HG03025 (cell line): ENCODE results near the gene DAPP1.
"Not testable (repeated sequence)": the region's sequence is repeated elsewhere in the genome, so short reads cannot be mapped to it uniquely, and the experiment has no call there.

Experiments used
- ATAC-seq: cut with Tn5 transposase; IDR thresholded peaks from one replicate; pipeline ENCODE4 v1.9.1; 2021; ENCODE audit warnings: mild to moderate bottlenecking, moderate library complexity; ENCODE audit not compliant: unreplicated experiment, low FRiP score

DAPP1 gene

DNA sequence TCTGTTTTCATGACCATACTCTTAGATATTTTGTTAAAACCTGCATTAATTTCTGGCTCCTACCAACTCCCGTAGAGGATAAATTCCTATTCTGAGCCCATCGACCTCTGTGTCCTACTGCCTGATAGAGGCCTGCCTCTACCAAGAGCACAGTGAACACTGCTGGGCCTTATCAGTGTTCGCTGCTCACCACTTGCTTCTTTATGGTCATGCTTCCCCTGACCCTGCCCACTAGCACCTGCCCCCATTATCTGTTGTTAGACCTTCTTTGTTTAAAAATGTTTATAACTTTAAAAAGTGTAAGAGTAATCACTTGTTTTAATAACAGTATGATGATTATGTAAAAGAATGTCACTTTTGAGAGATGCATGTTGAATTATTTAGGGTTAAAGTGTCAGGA is 6.1 kb downstream of the DAPP1 start:
- ATAC-seq = no peak

DNA sequence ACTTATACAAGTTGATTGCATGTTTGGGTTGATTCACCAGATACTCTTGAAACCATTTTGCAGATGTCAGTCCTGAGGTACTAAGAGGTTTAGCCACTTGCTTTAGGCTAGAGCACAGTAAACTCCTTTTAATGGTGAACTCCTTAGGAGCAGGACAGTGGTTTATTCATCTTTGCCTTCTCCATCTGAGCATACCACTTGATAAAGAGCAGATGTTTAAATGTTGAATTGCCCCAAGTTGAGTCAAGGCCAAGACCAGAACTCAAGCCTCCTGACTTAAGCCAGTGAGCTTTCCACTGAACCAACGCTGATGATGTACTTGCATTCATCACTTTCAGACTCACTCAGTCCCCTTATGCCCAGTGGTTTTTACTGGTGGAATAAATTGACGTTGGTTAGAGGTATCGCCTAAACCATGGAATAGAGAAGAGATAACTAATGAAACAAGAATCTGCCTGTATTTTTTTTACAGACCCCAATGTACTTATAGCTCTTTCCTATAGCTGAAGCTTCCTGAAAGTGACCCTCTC is 7.5 kb downstream of the DAPP1 start:
- ATAC-seq = no peak

DNA sequence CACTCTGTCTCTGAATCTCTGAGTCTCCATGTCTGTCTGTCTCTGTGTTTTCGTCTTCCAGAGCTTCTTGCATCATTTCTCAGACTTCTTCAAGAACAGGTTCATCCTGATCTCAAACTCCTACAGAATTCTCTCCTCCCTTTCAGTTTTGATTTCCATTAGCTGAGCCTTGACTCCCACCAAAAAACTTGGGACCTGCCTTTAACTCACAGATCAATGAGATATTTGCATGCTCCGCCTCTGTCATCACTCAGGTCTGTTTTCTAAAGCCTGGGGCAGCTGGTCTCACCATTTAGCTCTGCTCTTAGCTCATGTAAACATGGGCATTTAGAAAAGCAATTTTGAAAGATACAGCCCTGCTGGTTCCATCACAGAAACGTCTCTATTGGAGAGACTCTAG is 8.6 kb downstream of the DAPP1 start:
- ATAC-seq = no peak

DNA sequence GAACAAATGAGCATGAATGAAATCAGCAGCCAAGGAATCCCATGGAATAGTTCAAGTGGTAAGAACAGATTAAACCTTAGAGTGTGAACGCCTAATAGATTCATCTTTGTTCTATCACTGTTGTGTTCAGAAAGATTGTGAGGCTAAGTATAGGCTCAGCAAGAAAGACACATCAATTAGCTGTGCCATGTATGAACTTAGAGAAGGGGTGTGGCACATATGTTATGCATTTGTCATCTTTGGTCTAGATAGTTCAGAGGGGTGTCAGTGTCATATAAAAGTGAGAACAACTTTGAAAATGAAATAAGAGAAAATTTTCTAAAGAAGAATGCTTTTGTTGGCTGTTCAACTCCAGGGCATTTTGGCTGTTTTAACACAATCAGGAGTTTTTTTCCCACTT is 9.4 kb downstream of the DAPP1 start:
- ATAC-seq = no peak

DNA sequence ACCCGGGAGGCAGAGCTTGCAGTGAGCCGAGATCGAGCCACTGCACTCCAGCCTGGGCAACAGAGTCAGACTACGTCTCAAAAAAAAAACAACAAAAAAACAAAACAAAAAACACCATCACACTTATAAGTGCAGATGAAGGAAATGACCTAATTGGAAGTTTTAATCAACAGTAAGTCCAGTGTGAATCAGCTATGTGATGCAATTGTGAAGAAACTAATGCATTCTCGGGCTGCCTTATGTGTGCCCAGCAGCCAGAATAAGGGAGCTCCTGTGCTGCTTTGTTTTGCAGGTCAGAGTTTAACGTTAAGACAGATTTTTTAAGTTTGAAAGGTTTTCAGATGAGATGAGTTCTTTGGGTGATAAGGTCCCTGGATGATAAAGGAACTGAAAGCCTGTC is 10.8 kb downstream of the DAPP1 start:
- ATAC-seq = no peak

DNA sequence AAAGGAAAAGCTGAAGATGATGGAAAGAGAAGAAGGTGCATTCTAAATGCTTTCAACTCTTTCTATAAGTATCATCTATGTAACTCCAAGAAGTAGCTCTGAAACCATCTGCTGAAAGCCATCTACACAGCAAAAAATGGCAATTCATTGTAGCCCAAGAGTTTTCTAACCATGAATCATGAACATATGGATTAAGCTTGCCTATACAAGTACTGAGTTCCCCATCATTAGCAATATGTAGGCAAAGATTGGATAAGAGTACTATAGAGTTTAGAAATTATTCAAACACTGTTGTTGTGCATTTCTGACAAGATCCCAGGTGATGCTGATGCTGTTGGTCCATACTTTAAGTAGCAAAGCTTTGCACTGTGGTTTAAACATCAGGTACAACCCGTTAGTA is 11.2 kb downstream of the DAPP1 start:
- no peak for ATAC-seq

DNA sequence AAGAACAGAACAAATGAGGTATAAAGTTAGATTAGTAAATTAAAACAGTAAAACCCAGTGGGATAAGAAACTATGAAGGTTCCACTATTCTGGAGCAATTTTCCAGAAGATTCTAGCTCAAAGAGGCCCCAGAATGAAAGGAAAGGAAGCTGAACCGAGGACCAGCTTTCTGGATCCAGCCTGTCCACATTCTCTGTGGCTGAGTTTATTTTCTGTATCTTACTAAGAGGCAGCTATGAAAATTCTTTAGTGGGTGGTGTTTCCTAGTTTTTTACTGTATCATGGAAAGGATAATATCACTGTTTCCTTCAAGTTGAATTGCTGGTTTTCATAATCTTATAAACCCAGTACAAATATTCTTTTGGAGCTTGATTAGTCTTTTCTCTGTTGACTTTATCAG is 11.8 kb downstream of the DAPP1 start:
- no peak for ATAC-seq

DNA sequence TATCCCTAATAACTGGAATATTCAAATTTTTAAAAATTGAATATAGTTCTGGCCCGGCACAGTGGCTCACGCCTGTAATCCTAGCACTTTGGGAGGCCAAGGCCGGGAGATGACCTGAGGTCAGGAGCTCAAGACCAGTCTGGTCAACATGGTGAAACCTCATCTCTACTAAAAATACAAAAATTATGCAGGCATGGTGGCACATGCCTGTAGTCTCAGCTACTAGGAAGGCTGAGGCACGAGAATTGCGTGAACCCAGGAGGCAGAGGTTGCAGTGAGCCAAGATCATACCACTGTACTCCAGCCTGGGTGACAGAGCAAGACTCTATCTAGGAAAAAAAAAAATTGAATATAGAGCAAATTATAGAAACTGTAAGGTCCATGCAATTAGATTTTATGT is 13.4 kb downstream of the DAPP1 start:
- ATAC-seq = not testable (repeated sequence)

DNA sequence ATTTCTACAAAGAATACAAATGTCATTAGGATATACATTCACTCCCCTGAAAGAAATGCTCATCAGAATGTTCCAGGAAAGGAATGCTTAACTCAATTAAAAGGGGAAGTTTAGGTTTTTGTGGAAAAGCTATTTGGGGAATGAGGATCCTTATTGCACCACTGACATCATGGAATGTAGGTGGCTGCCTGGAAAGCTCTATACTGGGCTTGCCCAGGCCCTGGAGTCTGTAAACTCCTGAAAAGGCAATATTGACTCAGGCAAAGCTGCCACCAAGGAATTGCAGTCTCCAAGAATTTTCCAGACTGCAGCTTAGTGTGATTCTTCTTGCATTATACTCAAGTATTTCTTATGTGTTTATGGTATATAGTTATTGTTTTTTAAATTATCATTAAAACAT is 15.7 kb downstream of the DAPP1 start:
- ATAC-seq = no peak

DNA sequence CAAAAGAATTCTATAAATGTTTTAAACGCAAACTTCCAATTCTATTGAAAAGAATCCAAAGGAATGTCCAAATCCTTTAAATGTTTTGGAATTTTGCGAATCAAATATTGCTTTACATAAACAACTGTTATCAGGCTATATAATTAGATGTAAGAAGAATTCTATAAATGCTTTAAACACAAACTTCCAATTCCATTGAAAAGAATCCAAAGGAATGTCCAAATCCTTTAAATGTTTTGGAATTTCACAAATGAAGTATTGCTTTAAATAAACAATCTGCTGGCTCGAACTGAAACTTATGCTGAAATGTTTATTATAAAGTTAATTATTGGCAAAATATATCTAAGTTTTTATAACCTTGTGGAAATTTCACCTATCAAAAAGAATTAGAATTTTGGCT is 16.1 kb downstream of the DAPP1 start:
- no peak for ATAC-seq

DNA sequence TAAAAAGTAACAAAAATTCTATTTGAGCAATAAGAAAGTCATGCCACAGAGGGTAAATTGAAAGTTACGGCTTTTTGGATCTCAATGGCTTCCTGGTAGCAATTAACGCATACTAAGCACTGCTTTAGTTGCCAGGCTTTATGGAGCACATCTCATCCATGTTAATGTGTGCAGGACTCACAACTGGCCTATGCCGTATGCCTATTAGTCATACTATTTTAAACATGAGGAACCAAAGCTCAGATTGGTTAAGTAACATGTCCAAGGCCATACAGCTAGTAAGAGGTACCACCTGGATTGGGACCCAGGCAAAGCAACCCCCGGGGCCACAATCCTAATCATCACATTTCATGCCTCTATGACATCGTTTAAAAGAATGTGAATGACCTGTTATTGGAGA is 17.1 kb downstream of the DAPP1 start:
- ATAC-seq = no peak

DNA sequence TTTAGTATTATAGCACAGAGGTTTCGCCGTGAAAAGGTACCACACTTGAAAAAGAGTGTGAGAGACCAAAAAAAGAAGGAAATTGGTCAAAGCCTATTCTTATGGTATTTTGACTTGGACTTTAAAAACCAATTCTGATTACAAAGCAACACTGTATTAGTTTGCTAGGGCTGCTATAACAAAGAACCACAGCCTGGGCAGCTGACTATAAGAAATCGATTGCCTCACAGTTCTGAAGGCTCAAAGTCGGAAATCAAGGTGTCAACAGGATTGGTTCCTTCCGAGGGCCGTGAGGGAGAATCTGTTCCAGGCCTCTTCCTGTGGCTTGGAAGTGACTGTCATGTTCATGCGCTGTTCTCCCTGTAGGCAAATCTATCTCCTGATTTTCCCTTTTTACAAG is 17.9 kb downstream of the DAPP1 start:
- ATAC-seq = no peak

DNA sequence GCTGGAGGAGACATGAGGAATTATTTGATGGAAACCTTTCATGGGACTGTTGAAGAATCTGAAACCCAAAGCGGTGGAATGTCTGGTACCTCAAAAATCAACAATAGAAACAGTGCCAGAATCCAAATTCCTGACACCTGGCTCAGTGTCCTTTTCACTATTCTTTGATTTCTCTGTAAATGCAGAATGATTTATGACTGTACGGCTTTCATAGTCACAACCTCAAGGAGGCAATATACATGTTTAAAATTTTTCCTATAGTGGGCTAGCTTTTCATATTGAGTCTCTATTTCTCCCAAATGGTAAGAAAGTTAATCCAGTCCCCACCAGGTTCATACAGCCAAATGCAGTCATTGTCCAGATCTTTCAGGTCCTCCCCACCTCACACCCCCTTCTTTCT is 19.3 kb downstream of the DAPP1 start:
- no peak for ATAC-seq

DNA sequence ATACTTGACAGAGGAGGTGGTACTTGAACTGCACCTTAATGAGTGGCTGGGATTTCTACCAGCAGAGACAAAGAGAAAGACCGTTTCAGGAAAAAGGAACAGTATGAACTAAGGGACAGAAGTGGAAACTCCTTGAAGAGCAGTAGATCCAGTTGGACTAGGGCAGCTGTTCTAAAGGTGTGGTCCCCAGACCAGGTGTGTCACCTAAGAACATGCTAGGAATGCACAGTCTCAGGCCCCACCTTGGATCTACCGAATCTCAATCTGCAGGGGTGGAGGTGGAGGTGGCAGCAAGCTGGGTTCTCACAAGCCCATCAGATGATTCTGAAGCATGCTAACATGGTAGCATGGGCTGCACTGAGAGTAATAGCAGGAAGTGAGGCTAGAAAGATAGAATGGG is 22.3 kb downstream of the DAPP1 start:
- ATAC-seq = no peak

DNA sequence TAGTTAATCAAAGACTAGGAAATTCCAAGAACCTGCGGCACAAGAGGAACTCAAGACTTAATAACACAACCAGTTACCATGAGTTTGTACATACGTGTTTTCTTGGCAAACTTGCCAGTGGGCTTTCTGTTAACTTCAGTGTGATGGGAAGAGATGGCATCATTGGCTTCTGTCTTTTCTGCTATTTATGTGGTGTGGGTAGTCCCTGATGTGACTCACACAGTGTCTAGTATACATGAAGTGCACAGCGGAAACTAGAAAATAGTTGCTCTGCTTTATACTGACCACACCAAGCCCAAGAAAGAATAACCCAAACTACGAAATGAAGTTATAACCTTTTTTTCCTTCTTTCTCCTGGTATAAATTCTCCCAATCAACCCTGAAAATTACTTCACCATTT is 24.5 kb downstream of the DAPP1 start:
- ATAC-seq = no peak

DNA sequence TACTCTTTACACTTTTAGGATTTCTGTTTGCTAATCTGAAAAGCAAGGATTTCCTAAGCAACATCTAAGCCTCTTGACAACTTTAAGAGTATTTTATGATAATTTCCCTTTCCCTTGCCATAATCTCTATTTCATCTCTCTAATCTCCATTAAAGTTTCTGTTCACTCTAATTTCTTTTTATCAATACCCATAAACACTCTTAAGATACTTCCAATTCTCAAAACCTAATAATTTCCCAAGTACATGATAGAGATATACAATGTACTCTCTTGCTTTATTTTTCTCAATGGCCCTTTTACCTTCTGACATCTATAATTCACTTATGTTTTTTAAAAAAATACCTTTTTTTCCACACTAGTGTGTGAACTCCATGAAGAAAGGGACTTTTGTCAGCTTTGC is 26.8 kb downstream of the DAPP1 start:
- no peak for ATAC-seq

DNA sequence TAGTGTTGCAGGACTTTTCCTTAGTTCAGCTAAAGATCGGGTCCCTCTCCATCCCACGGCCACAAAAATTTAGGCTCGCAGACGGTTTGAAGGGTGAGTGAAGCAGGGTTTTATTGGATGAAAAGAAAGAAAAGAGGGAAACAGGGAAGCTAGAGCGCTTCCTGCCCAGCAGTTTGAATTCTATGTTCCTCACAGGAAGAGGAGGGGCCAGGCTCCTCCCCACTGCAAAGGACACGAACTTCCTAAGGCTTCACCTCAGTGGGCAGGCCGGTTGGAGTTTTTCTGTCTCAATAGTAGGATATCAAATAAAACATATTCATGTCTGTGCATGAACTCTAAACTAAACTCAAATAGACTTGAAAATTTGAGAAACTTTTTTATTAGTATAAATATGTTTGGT is 27.4 kb downstream of the DAPP1 start:
- ATAC-seq = no peak

DNA sequence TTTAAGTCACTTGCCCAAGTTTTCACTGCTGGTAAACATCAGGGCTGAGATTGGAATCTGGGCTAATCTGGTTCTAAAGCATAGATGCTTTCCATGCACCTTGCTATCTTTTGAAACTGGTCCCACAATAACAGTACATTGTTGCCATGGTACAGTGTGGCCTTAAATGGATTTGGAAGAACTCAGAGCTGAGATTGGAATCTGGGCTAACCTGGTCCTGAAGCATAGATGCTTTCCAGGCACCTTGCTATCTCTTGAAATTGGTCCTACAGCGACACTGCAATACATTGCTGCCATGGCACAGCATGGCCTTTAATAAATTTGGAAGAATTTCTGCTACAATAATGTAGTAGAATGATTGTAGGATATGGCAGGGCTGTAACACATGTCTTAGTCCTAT is 28.6 kb downstream of the DAPP1 start:
- ATAC-seq = no peak

DNA sequence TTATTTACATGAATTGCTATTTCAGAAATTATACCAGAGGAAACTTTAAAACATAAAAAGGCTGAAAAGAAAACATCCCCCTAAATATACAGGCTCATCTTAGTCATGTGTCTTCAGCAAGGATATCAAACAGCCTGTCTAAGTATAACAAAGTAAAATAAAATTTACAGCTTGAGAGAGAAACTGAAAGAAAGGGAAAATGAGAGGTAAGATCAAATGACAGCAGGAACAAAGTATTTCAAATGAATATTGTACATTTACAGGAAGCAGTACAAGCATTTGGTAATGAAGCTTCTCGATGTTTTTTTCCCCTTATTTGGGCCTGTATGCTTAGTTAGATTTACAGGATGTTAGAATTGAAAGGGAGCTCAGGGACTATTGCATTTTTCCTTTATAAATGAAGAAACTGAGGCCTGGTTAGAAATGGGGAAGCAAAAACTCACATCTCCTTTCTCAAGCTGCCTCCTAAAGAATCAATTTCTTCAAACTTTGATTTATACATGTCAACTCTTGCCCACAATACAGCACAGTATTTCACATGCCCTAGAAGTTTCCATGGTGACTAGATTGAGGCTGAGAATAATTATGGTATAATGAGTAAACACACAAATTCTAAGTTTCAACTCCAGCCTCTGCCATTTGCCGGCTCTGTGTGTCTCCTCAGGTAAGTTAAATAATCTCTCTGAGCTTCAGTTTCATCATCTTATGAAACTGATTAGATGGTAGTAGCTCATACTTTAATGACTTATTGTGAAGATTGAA is 29.3 kb downstream of the DAPP1 start:
- no peak for ATAC-seq

DNA sequence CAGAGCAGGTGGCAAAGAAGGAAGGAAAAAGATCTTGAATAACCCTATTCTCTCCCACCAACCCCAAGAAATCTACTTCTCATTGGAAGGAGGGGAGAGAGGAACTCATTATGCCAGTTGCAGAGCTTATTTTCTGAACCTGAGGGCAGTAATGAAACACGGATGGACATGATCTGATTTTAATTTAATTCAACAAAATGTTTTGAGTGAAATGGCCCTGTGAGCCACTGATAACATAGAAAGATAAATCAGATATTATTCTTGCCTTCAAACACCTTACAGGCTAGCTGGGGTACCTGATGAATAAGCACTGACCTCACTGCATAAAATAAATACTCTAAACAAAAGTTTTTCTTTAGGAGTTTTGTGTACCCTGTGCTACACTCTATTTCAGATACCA is 30.3 kb downstream of the DAPP1 start:
- ATAC-seq = no peak

DNA sequence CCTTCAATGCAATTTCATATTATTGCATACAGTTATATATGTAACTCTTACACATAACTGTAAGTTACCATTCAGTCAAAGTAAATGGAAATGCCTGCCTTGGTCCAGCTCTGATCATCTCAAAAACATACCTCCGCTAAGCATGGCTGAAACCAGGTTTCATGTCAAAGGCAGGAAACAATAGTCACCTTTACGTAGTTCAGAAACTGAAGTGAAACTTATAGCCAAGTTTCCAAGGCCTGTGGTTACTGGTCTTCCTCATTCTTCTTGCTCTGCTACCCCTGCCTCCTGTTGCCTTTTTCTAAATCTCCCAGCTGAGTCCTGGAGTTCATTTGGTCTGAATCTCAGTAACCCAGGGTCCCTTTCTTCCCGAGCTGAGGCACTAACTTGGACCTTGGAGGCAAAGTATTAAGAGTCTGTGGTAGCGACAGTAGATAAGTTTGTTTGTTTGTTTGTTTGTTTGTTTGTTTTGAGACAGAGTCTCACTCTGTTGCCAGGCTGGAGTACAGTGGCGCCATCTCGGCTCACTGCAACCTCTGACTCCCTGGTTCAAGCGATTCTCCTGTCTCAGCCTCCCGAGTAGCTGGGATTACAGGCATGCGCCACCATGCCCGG is 30.8 kb downstream of the DAPP1 start:
- ATAC-seq = peak; percentile 53

DNA sequence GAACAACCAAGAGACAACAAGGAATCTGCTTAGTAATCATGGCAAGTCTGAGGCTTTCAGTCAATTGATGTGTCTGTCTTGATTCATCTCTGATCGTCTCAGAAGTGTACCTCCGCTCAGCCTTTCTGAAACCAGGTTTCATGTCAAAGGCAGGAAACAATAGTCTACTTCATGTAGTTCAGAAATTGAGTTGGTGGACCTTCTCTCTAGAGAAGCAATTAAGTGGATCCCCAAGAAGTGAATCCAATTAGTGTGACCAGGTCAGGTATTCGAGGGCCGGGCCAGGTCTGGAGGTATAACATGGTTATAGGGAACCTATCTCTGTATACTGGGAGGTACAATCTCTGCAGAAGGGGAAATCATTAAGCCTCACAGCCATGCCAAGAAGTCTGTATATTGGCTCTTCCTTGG is 32.0 kb downstream of the DAPP1 start:
- ATAC-seq = peak; percentile 42
